IPS-18c (cell line): ENCODE results near the gene UBXN6.

Experiments used
- H3K4me3 ChIP-seq: 2 replicates; pipeline ENCODE4 v1.7.0; 2013; ENCODE audit warnings: low read depth, mild to moderate bottlenecking, low read length, moderate library complexity; ENCODE audit not compliant: insufficient read depth
- H3K9me3 ChIP-seq: one replicate; pipeline ENCODE4 v1.6.1; 2013; ENCODE audit warnings: mild to moderate bottlenecking, low read length, moderate library complexity; ENCODE audit not compliant: control insufficient read depth, insufficient read depth

UBXN6 gene, protein sequence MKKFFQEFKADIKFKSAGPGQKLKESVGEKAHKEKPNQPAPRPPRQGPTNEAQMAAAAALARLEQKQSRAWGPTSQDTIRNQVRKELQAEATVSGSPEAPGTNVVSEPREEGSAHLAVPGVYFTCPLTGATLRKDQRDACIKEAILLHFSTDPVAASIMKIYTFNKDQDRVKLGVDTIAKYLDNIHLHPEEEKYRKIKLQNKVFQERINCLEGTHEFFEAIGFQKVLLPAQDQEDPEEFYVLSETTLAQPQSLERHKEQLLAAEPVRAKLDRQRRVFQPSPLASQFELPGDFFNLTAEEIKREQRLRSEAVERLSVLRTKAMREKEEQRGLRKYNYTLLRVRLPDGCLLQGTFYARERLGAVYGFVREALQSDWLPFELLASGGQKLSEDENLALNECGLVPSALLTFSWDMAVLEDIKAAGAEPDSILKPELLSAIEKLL

DNA sequence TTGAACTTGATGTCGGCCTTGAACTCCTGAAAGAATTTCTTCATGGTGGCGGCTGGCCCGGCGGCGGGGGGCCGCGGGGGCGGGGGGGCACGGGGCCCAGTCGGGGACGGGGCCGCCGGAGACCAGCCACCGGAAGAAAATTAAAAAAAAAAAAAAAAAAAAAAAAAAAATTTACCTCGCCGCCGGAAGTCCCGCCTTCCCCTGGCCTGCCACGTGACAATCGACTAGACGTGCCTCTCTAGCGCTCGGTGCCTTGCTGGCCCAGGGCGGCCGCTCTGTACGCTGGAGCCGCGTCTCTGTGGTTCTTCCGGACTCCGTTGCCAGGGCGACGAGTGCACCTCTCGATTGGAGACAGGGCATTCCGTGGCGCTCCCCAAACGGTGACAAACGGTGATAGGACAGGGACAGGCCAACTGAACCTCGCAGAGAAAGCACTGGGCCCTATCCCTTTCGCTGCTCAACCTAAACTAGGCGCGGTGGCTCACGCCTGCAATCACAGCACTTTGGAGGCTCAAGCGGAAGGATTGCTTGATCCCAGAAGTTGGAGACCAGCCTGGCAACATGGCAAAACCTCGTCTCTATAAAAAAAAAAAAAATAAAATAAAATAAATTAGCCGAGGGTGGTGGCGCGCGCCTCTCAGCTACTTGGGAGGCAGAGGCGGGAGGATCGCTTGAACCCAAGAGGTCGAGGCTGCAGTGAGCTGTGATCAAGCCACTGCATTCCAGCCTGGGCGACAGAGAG lies at the start of gene UBXN6:
Gene UBXN6, minus strand, starts transcription at position 141 of the 742 bp plus-strand sequence. Its CDS starts 97 bp downstream, at position 44.
- Histone ChIP-seq H3K9me3 (peaks cover 2% of the 10 kb centered on the region), H3K4me3 (peak within 1 kb of the TSS; percentile 71)

DNA sequence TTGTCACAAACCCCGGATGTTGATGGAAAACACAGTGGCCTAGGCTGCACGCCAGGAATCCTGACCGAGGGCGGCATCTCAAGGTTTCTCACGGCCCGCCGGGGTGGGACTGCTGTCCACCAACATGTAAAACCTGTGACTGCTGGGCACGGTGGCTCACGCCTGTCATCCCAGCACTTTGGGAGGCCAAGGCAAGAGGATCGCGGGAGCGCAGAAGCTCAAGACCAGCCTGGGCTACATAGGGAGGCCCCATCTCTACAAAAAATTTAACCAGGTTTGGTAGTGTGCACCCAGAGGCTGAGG lies 49.5 kb upstream of the UBXN6 start:
- no peak overlapping the region for H3K4me3 ChIP-seq

DNA sequence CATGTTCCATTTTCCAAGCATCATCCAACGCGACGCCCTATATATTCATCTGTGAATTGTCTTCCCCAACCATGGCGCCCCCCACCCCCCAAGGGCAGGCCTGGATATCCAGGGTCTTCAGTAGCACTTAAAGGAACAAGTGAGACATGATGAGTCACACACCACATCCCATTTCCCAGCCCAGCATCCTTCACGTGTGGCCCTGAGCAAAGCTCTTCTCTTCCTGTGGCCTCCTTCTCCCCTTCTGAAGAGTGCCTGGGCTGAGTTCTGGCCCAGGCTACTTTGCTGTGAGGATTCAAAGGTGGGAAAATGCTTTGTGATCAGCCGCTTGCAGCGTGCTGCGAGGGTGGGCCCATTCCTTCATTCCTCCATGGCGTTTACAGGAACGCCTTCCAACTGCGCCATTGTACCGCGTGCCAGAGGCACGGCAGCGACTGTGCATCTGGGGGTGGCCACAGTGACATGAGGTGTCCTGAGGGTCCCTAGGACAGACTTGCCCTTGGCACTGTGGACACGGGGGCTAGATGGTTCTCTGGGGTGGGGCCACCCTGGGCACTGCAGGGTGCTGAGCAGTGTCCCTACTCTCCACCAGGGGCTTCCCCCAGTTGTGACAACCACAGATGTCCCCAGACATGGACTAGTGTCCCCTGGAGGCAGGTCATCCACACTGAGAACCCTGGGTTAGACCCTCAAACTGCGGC lies 49.0 kb upstream of the UBXN6 start:
- no peak overlapping the region for H3K4me3 ChIP-seq
- peaks cover 4% of the 10 kb centered on the region for H3K9me3 ChIP-seq

More for the DNA sequence above, 49.5 kb upstream of the UBXN6 start:
- peaks cover 4% of the 10 kb centered on the region for H3K9me3 ChIP-seq

GRCh38 chr19:4505570-4506448 lies 48.2 kb upstream of the UBXN6 start:
- no peak overlapping the region for H3K4me3 ChIP-seq

GRCh38 chr19:4504891-4505569 lies 47.4 kb upstream of the UBXN6 start:
- Histone ChIP-seq H3K9me3 (peaks cover 2% of the 10 kb centered on the region), H3K4me3 (no peak overlapping the region)

More at GRCh38 chr19:4505570-4506448, 48.2 kb upstream of the UBXN6 start:
- peaks cover 2% of the 10 kb centered on the region for H3K9me3 ChIP-seq

- Histone ChIP-seq H3K9me3 (peaks cover 2% of the 10 kb centered on the region), H3K4me3 (no peak overlapping the region)
These were observed 46.7 kb upstream of the UBXN6 start for GRCh38 chr19:4504297-4504701.

DNA sequence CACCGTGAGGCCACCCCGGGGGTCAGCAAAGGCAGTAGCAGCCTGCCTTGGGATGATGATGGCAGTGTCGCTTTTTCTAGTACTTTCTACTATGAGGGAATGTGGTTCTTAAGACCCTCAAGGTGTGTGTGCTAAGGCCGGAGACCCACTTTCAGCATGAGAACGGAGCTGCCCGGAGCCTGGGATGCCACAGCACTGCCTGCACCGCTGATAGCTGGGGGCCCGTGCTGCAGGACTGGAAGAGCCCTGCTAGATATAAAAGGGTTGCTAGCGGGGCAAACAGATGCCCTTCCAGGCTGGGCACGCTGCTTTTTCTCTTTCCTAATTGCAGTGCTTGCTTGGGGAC lies 46.2 kb upstream of the UBXN6 start:
- Histone ChIP-seq H3K9me3 (peaks cover 2% of the 10 kb centered on the region), H3K4me3 (no peak overlapping the region)

GRCh38 chr19:4503132-4503824 lies 45.7 kb upstream of the UBXN6 start:
- H3K4me3 ChIP-seq: no peak overlapping the region
- peaks cover 2% of the 10 kb centered on the region for H3K9me3 ChIP-seq

DNA sequence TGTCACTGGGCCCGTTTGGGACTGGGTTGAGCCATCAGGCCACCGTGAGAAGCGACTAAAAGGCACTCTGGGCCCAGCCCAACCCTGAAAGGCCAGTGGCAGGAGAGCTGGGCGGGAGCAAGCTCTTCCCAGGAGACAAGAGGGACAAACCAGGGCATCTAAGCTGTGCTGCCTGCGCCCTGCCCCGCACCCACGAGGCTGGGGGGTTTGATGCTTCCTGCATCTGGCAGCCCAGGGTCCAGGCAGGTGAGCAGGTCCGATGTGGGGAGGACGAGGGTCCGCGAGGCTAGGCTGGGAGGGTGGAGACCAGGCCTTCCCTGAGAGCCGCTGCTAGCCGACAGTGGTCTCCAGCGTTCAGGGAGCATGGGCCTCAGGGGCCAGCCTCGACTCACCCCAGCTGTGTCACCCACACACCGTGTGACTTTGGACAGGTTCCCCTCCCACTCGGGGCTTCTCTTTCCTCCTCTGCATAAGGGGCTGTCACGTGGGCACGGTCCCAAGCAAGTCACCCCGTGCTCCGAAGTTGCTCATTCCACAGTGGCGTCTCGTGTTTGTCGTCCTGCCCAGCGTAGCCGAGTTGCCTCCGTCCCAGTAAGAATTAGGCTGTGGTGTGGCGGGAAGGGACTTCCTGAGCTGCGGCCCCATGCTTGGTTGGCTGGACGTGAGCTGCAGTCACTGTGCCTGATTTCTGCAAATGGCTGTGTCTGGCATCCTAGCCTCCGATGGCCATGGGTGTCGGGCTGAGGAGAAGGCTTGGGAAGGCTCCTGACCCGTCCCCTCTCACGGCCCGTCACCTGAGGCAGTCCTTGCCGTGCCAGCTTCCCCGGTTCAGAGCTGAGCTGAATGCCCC lies 44.9 kb upstream of the UBXN6 start:
- Histone ChIP-seq H3K4me3 (no peak overlapping the region), H3K9me3 (peaks cover 2% of the 10 kb centered on the region)

GRCh38 chr19:4501691-4502090 lies 44.1 kb upstream of the UBXN6 start:
- Histone ChIP-seq H3K9me3 (peaks cover 2% of the 10 kb centered on the region), H3K4me3 (no peak overlapping the region)

GRCh38 chr19:4500841-4501591 lies 43.4 kb upstream of the UBXN6 start:
- Histone ChIP-seq H3K4me3 (no peak overlapping the region), H3K9me3 (peaks cover 2% of the 10 kb centered on the region)

GRCh38 chr19:4499855-4500254 lies 42.3 kb upstream of the UBXN6 start:
- no peaks in the 10 kb centered on the region for H3K9me3 ChIP-seq
- no peak overlapping the region for H3K4me3 ChIP-seq

GRCh38 chr19:4499318-4499717 lies 41.7 kb upstream of the UBXN6 start:
- H3K9me3 ChIP-seq: no peaks in the 10 kb centered on the region
- H3K4me3 ChIP-seq: no peak overlapping the region

DNA sequence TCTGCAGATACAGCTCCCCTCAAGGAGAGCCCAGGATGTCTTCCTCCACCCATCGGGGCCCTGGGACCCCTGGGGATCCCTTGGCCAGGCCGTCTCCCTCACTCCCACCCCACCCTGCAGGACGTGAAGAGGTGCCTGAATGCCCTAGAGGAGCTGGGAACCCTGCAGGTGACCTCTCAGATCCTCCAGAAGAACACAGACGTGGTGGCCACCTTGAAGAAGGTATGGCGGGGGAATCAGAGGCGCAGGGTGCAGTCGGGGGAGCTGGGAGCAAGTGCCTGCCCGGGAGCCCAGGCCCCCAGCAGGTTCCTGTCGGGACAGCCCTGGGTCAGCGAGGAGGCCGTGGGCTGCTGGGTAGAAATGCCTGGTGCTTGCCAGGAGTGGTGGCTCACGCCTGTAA lies 41.1 kb upstream of the UBXN6 start:
- Histone ChIP-seq H3K9me3 (no peaks in the 10 kb centered on the region), H3K4me3 (no peak overlapping the region)
